Spinal cord (tissue), 10 donors: Measurements from ENCODE around the gene GATD1. TPM values are rescaled to one million over a fixed set of nuclear protein-coding genes. Genes with fewer than 3 reads are reported as not detected.

Source experiments
- DNase-seq, 6 donors: peaks; one replicate each; pipeline versions ENCODE4 v3.0.0 to v3.0.0-alpha.2; 2013 to 2015; ENCODE audit warnings: low spot score in 6 of 6, low read depth in 4 of 6
- H3K27ac ChIP-seq: one replicate; pipeline ENCODE4 v1.5.1; 2013; ENCODE audit warnings: low read depth, low read length, control low read depth
- H3K27me3 ChIP-seq: one replicate; pipeline ENCODE4 v1.6.1; 2013; ENCODE audit warnings: low read length; ENCODE audit not compliant: control insufficient read depth, insufficient read depth
- H3K36me3 ChIP-seq: one replicate; pipeline ENCODE4 v1.6.1; 2013; ENCODE audit warnings: low read length; ENCODE audit not compliant: control insufficient read depth, insufficient read depth
- H3K4me1 ChIP-seq: one replicate; pipeline ENCODE4 v1.6.1; 2013; ENCODE audit warnings: low read length; ENCODE audit not compliant: control insufficient read depth, insufficient read depth
- H3K4me3 ChIP-seq: one replicate; pipeline ENCODE4 v1.5.1; 2013; ENCODE audit warnings: low read depth, low read length, control low read depth
- H3K9me3 ChIP-seq: one replicate; pipeline ENCODE4 v1.6.1; 2013; ENCODE audit warnings: low read length; ENCODE audit not compliant: control insufficient read depth, insufficient read depth
- WGBS: methylation state at CpG from one replicate; pipeline ENCODE4 v1.1.5; 2013; ENCODE audit warnings: missing lambda C conversion rate; ENCODE audit not compliant: insufficient coverage; 5-methylcytosine and 5-hydroxymethylcytosine counted together
- polyA plus RNA-seq, 2 donors: library from polyadenylated mRNA; unstranded; fragments of 120-200 nt; gene quantifications; one replicate each; pipeline ENCODE4 v1.2.1, GENCODE V29; 2013; ENCODE audit not compliant: insufficient read length in 2 of 2
- total RNA-seq, 2 donors: library from RNA; depleted of rRNA in 1 of 2; stranded (reverse); fragments of 120-200 nt in 1 of 2; fragments of >200 nt in 1 of 2; gene quantifications; one replicate each; pipeline versions ENCODE4 v1.2.3 to v1.2.4, GENCODE V29; 2013 to 2014
- donor health status: healthy.

Gene GATD1
- total and polyA plus RNA-seq, 4 donors, result 22.8 to 133 (median 70.9) TPM

GRCh38 chr11:728901-729491, 48.3 kb downstream of the GATD1 start:
- H3K27ac ChIP-seq, result peak overlapping the region; percentile 91

GRCh38 chr11:727859-728748, 49.2 kb downstream of the GATD1 start:
- peaks cover 43% of the 10 kb centered on the region for H3K4me1 ChIP-seq
- H3K27ac ChIP-seq, result peak overlapping the region; percentile 91
- WGBS, result 38% methylated on average over 25 of the region's 31 CpGs
- peaks cover 46% of the 10 kb centered on the region for H3K27me3 ChIP-seq
- no peaks in the 10 kb centered on the region for H3K9me3 ChIP-seq
- H3K4me3 ChIP-seq, result no peak overlapping the region
- peak in 2 of 6 donors; percentile 55 to 68 for DNase-seq
- no peaks in the 10 kb centered on the region for H3K36me3 ChIP-seq

More at GRCh38 chr11:728901-729491, 48.3 kb downstream of the GATD1 start:
- peaks cover 43% of the 10 kb centered on the region for H3K4me1 ChIP-seq
- DNase-seq, result no peak
- 75% methylated on average over 15 of the region's 15 CpGs for WGBS
- H3K4me3 ChIP-seq, result no peak overlapping the region
- peaks cover 37% of the 10 kb centered on the region for H3K27me3 ChIP-seq
- no peaks in the 10 kb centered on the region for H3K36me3 ChIP-seq
- no peaks in the 10 kb centered on the region for H3K9me3 ChIP-seq

- Histone ChIP-seq H3K4me1 (peaks cover 43% of the 10 kb centered on the region), H3K9me3 (no peaks in the 10 kb centered on the region), H3K27ac (no peak overlapping the region), H3K27me3 (peaks cover 53% of the 10 kb centered on the region), H3K36me3 (no peaks in the 10 kb centered on the region), H3K4me3 (no peak overlapping the region)
- 87% methylated on average over 12 of the region's 12 CpGs for WGBS
- DNase-seq, result no peak
Observed at GRCh38 chr11:727281-727701, 50.0 kb downstream of the GATD1 start.

- H3K4me1 ChIP-seq, result peaks cover 50% of the 10 kb centered on the region
- WGBS, result 6% methylated on average over 53 of the region's 61 CpGs
- DNase-seq, result peak in 1 of 6 donors; percentile 38
- H3K36me3 ChIP-seq, result no peaks in the 10 kb centered on the region
- H3K9me3 ChIP-seq, result no peaks in the 10 kb centered on the region
- no peak overlapping the region for H3K4me3 ChIP-seq
- no peak overlapping the region for H3K27ac ChIP-seq
- peaks cover 60% of the 10 kb centered on the region for H3K27me3 ChIP-seq
Observed at GRCh38 chr11:726278-727220, 50.7 kb downstream of the GATD1 start.

- peak in 1 of 6 donors; percentile 39 for DNase-seq
- no peak overlapping the region for H3K4me3 ChIP-seq
- peaks cover 58% of the 10 kb centered on the region for H3K4me1 ChIP-seq
- no peaks in the 10 kb centered on the region for H3K36me3 ChIP-seq
- H3K27me3 ChIP-seq, result peaks cover 68% of the 10 kb centered on the region
- H3K27ac ChIP-seq, result no peak overlapping the region
- 2% methylated on average over 30 of the region's 53 CpGs for WGBS
- no peaks in the 10 kb centered on the region for H3K9me3 ChIP-seq
Observed at GRCh38 chr11:725624-726202, 51.6 kb downstream of the GATD1 start.

- Histone ChIP-seq H3K4me1 (peaks cover 56% of the 10 kb centered on the region), H3K27me3 (peaks cover 75% of the 10 kb centered on the region), H3K36me3 (no peaks in the 10 kb centered on the region), H3K27ac (no peak overlapping the region), H3K9me3 (no peaks in the 10 kb centered on the region), H3K4me3 (no peak overlapping the region)
- no peak for DNase-seq
- 53% methylated on average over 10 of the region's 18 CpGs for WGBS
Observed at GRCh38 chr11:724778-725386, 52.4 kb downstream of the GATD1 start.

- H3K9me3 ChIP-seq, result no peaks in the 10 kb centered on the region
- no peak for DNase-seq
- H3K4me1 ChIP-seq, result peaks cover 50% of the 10 kb centered on the region
- H3K27me3 ChIP-seq, result peaks cover 82% of the 10 kb centered on the region
- H3K4me3 ChIP-seq, result no peak overlapping the region
- 51% methylated on average over 19 of the region's 19 CpGs for WGBS
- H3K36me3 ChIP-seq, result no peaks in the 10 kb centered on the region
- H3K27ac ChIP-seq, result no peak overlapping the region
Observed at GRCh38 chr11:724049-724777, 53.1 kb downstream of the GATD1 start.

GRCh38 chr11:723120-723883, 54.0 kb downstream of the GATD1 start:
- Histone ChIP-seq H3K4me1 (peaks cover 40% of the 10 kb centered on the region), H3K27ac (no peak overlapping the region), H3K9me3 (no peaks in the 10 kb centered on the region), H3K4me3 (no peak overlapping the region), H3K27me3 (peaks cover 82% of the 10 kb centered on the region), H3K36me3 (no peaks in the 10 kb centered on the region)
- WGBS, result 74% methylated on average over 4 of the region's 8 CpGs
- peak in 2 of 6 donors; percentile 66 for DNase-seq
